GM19043 (cell line): ENCODE results near the gene GEMIN4.
"Not testable (repeated sequence)": the region's sequence is repeated elsewhere in the genome, so short reads cannot be mapped to it uniquely, and the experiment has no call there.

ENCODE experiments used
- ATAC-seq: cut with Tn5 transposase; IDR thresholded peaks from one replicate; pipeline ENCODE4 v1.9.1; 2021; ENCODE audit warnings: low read depth; ENCODE audit not compliant: unreplicated experiment

GEMIN4 gene

DNA sequence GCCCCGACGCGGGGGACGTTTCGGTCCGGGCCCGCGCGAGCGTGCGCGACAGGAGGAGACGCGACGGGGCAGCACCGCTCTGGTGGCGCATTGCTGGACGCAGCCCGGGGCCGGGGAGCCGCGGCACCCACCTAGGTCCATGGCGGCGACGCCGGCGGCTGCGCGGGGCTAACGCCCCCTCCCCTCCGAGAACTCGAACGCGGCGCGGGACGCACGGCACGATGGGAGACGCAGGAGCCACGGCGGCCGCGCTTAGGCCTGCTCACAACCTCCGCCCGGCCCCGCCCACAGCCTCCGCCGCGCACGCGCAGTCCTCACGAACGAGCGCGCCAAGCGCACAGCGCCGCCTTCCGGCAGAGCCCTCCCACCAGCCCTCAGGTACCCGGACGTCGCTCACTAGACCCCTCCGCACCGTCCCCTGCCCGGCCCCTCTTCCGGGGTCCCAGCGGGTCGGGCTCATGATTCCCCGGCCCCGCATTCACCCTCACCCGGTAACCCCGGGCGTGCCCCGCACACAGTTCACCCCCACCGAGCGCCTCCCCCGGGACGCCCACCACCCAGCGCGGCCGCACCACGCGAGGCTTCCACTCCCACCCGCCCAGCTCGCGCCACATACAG lies at the start of gene GEMIN4:
TSS of gene GEMIN4 (minus strand) at position 263 of the 618 bp plus-strand sequence. CDS start at position 141, 122 bp downstream.
- peak; percentile 84 for ATAC-seq

DNA sequence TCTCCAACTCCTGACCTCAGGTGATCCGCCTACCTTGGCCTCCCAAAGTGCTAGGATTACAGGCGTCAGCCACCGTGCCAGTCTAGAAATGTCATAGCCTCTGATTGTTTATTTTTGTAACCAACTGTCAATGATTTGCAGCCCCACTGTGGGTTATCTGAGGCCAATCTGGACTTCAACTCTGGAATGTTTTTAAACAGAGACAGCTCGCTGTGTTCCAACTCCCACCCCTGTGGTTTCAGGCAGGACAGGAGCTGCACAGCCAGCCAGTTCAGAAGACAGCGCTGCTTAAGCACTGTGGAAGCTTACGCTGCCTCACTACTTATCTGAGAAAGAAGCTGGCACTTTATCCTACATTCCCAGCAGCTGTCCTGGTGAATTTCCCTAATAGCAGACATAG lies 49.6 kb upstream of the GEMIN4 start:
- ATAC-seq, result no peak

DNA sequence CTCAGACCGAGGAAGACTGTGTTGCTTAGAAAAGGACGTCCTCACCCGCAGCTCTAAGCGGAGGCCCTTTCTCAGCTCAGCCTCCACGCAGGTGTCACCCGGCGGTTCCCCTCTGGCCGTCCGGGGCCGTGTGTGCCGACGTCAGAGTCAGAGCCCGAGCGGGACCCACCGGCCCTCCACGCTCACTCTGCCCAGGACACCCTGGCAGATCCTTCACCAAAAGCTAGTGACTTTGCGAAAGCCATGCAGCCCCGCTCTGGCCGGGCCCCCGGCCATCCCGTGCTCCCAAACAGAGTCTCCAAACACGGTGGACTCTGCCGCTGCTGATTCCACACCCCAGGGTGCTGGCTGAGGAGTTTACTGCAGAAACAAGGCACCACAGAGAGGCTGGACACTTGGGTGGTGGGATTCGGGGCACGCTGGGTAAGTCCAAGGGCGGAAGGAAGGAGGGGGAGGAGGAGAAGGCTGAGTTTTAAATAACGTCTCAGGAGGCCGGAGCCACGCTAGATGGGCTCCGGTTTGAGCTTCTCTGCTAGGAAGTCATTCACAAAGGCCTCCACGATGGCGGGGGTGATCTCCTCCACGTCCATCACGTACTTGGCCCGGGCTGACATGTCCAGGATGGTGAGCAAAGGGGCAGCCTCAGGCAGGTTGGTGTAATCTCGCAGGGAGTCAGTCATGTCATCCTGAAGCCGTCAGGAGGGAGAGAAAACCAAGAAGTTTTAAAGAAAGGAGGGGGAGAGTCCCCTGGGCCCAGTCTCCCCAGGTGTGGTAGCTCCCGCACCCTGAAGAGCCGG lies 48.6 kb upstream of the GEMIN4 start:
- ATAC-seq, result no peak

DNA sequence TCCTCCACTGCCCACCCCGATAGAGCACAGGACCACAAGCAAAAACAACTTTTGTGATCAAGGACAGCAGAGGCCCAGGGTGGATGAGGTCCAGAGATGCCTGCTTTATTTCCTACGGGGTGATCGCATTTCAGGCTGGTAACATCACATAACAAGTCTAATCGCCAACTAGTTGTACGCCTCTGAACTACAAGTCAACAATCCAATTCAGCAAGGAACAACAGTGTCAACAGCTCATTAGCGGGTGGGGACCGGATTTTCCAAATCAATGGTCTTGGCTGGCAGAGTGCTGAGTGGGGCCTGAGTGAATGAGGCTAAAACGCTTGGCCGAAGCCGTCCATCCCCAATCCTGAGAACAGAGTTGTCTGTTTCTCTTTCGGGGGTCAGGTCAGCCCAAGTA lies 47.2 kb upstream of the GEMIN4 start:
- no peak for ATAC-seq

DNA sequence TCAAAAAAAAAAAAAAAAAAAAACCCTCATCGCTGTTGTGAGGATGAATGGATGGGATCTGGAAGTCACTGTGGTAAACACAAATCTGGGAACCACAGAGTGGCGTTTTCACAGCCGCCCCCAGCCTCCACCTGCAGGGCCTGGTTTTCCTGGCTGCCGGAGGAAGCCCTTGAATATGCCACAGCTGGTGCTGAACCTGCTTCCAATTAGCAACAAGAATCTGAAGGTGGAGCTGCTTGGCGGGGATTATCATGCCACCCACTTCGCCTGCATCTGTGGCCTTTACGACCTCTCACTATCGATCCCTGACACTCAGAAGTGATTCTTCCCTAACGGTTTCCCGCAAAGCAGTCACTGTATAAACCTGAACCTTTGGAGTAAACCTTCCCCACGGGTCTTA lies 46.2 kb upstream of the GEMIN4 start:
- no peak for ATAC-seq

DNA sequence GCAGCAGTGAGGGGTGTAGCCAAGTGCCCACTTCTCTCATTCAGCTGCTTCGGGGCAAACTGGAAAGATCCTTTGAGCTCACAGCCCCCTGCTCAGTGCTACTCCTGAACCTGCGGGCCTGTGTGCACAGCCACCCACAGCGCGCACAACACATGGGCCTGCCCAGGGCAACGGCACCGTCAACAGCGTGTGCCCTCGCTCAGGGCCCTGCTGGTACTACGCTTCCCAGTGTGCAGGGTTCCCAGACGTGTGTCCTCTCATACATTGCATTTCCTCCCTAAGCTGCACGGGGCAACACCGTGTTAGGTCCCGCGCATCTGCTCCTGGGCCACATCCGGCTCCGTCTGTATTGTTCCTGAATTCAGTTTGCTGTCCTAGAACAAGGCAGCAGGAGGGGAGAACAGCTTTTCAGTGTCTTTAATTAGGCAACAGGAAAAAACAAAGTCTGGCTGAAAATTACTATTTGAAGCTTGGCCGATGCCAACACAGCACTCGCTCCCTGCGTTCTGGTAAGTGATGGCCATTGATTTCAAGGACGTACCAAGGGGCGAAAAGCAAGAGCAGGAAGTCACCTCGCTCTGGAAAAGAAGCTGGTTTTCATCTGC lies 45.3 kb upstream of the GEMIN4 start:
- ATAC-seq, result no peak

DNA sequence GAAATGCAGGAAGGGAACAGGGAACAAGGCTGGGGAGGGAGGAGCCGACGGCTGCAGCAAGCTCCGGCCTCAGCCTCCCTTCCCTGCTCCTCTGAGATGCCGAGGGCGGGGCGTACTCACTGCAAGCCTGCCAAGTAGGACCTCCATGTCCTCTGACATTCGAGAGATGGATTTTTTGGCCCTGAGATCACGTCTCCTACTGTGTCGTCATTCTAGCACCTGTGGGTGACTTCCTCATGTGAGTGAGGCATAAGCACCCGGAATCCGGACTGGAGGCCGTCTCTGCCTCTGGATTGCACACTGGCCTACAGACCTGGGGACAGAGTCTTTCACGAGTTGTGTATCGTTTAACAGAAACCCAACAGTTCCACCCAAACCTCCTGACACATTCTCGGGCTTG lies 44.5 kb upstream of the GEMIN4 start:
- ATAC-seq, result no peak

DNA sequence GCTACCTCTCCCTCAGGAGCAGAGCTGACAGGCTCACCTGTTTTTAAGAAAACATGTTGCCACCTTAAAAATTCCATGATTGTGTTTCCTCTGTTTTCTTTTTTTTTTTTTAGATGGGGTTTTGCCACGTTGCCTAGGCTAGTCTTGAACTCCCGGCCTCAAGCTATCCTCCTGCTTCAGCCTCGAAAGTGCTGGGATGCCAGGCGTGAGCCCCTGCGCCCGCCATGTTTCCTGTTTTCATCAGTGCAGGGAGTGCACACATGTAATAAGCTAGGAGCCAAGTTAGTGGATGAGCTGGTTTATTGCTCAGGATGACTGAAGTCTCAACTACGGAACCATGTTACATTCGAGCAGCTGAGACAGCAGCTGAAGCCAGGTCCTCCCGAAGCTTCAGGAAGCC lies 43.7 kb upstream of the GEMIN4 start:
- no peak for ATAC-seq

DNA sequence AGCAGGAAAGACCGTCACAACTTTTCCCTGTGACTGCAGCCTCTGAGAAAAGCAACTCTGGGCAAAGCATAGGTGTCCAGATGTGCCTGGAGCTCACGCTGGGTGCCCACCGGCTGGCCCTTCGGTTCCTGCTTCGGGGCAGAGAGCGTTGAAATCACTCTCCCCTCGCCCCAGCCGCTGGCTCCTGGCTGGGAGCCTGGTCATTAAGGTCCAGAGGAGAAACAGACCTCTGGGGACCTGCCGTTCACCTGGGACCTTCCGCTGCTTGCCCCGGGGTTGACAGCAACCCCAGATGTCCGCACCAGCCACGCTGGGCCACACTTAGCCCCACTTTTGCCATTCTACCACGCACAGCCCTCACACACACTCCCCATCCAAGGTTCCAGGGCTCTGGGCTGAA lies 43.2 kb upstream of the GEMIN4 start:
- ATAC-seq, result no peak

DNA sequence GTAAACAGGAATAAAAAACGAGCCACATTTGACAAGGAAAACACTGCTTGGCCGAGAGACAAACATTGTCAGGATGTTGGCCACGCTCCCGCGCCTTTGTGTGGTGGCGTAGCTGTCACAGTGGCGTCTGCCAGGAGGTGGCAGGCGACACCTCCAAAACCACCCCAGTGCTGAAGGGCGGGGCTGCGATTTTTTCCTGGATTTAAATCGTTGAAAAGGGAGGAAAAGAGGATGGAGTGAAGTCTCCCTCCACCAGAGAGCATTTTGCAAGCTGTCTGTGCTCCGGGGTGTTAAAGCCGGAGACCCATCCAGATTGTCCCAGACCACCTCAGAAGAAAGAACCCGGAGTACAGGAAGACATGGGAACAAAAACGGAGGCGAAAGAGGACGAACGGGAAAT lies 42.8 kb upstream of the GEMIN4 start:
- ATAC-seq, result no peak

DNA sequence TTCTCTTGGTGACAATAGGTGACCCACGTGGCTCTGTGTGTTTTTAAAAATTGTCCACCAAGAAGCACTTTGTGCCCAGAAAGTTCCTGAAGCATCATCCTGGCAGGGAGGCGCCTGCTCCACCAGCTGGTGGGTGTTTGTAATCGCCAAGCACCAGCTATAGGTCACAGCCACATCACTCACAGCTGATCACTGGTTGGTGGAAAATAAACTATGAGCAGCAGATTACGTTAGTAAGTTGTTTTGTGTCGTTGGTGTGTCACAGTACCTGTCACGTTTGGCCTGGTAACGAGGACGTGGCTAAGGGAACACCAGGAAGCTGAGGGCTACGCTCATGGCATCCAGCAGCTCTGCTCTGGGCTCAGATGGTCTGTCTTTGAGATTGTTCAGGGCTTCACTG lies 40.2 kb upstream of the GEMIN4 start:
- no peak for ATAC-seq

DNA sequence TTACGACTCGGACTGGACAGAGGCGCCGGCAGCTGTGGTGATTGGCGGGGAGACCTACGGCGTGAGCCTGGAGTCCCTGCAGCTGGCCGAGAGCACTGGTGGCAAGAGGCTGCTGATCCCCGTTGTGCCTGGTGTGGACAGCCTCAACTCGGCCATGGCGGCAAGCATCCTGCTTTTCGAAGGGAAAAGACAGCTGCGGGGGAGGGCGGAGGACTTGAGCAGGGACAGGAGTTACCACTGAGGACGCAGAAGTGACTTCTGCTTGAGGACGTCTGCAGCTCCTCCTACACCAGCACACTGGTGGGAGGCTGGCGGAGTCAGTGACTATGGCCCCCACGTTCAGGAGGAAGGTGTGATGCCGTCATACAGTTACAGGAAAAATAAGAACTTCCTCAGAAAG lies 39.8 kb upstream of the GEMIN4 start:
- no peak for ATAC-seq

DNA sequence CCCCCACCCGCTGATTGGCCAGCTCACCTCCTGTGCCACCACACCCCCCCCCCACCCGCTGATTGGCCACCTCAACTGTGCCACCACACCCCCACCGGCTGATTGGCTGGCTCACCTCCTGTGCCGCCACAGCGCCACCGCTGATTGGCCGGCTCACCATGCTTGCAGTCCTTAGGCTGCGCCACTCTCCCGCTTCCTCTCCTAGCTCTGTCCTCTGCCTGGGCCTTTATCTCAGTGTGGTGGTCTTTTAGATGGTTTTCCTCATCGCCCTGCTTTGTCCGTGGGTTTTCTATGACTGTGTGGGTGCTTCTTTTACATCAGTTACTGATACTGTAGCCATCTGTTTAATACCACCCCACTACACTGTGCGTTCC lies 38.8 kb upstream of the GEMIN4 start:
- not testable (repeated sequence) for ATAC-seq

DNA sequence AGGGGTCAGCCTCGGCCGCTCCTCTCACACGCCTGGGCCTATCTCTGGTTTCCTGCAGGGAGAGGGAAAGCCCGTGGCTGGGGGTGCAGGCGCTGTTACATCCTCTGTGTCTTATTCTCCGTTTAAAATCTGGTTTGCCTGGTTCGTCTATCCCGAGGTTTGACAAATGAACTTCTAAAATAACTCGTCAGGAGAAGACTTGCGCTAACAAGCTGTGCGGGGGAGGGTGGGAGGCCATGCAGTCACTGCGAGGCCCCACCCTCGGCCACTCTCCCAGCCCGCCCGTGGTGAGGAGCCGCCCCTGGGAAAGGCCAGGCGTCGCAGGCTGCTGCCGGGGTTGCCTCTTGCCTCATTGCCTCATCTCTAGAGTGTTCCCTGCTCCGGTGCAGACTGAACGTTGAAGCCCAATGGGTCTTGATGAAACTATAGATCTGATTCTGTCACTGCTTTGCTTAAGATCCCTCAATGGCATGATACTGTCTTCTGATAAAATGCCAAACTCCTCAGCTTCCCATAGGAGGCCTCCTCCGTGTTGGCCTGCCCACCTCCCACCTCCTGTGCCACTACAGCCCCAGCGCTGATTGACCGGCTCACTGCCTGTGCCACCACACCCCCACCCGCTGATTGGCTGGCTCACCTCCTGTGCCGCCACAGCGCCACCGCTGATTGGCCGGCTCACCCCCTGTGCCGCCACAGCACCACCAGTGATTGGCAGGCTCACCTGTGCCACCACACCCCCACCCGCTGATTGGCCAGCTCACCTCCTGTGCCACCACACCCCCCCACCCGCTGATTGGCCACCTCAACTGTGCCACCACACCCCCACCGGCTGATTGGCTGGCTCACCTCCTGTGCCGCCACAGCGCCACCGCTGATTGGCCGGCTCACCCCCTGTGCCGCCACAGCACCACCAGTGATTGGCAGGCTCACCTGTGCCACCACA lies 38.1 kb upstream of the GEMIN4 start:
- not testable (repeated sequence) for ATAC-seq

DNA sequence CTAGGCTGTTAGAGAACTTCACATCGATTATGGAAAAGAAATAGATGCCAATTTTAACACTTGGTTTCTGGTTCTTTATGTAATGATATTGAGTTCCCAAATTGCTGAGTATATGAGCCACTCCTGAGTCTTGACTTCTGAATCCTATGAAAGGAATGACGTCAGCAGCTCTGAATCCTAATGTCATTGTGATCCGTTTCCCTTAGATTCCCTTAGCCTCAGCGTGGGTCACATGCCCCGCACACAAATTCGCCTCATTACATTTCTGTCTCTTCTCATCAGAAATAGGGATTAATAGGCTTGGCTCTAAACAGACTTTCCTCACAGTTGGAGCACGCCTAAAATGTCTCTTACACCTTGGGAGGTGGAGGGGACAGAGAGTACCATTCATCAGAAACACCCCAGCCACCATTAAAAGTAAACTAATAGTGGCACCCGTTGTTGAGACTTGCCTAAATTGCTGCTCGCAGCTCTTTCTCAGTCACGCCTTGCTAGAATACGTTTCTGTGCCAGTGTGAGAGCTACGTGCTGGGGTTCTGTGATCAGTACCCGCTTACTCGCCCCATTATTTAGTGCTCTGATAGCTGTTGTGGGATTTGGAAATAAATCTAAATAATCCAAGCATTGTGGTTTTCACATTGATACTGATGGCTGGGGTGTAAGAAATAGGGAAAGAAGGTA lies 37.2 kb upstream of the GEMIN4 start:
- no peak for ATAC-seq

DNA sequence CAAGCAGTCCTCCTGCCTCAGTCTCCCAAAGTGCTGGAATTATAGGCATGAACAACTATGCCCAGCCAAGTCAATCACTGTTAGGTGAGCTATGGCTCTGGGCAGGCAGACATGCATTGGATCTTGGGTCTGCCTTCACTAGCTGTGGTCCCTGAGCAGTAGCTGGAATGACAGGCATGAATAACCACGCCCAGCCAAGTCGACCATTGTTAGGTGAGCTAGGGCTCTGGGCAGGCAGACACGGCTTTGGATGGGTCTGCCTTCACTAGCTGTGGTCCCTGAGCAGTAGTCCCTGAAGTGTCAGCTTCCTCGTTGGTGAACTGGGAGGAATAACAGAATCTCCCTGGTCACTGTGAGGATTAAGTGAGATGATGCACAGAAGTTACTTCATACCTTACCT lies 36.5 kb upstream of the GEMIN4 start:
- no peak for ATAC-seq

DNA sequence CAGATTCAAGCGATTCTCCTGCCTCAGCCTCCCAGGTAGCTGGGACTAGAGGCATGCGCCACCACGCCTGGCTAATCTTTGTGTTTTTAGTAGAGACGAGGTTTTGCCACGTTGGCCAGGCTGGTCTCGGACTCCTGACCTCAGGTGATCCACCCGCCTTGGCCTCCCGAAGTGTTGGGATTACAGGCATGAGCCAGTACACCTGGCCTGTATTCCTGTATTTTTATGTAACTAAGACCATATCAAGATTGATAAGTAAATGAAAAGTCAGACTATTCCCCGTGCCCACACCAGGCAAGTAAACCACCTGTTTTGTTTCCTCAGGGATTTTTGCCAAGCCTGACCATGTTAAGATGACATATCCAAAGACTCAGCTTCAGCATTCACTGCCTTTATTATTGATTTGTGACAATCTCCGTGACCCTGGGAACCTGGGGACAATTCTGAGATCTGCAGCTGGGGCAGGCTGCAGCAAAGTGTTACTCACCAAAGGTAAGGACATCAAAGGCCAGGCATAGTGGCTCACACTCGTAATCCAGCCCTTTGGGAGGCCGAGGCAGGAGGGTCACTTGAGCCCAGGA lies 35.7 kb upstream of the GEMIN4 start:
- ATAC-seq, result no peak

DNA sequence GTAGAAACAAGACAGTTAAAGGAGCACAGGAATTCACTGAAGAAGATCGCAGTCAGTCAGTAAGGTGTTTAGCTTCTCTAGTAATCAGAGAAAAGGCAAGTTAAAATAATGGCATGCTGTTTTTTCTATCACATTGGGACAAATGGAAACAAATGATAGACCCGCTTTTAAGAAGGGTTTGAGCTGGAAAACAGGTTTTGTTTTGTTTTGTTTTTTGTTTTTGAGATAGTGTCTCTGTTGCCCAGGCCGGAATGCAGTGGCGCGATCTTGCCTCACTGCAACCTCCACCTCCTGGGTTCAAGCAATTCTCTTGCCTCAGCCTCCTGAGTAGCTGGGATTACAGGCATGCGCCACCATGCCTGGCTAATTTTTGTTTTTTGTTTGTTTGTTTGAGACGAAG lies 33.8 kb upstream of the GEMIN4 start:
- not testable (repeated sequence) for ATAC-seq

DNA sequence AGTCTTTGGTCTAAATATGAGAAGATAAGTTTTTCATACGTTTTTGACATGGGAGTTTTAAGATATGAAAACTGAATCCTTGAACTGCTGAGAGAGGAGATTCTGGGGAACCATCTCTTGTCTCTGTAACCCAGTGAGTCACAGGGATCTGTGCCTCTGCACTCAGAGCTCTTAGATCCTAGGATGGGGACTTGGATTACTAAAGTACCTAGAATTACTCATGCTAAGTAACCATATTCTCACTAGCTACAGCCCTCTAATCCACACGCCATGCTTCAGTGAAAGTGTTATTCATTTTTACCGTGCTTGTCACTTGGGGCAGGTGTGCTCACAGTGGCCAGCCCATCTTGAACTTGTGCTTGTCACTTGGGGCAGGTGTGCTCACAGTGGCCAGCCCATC lies 32.1 kb upstream of the GEMIN4 start:
- no peak for ATAC-seq
